ENCODE data around the gene FABP6.

Gene FABP6

DNA sequence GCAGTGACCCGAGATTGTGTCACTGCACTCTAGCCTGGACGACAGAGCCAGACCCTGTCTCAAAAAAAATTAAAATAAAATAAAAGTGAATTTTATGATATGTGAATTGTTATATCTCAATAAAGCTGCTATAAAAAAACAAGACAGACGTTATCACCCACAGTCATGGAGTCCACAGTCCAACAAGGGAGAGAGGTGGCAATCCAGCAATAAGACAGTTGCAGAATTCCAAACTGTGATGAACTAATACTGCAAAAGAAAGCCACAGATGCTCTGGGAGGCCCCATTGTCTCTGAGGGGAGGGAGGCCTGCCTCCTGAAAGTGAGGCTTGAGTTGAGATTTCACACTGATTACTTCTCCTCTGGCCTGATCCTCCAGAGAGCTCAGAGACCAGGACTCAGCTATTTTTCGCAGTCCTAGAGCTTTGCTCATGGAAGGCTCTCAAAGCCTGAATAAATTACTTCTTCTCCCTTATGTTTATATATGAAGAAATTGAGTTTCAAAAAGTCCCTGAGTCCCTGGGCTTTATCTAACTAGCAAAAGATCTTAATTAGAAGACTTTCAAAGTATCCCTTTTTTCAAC, 55.1 kb downstream of the FABP6 start:
- no peak overlapping the region for H3K27ac ChIP-seq
- in situ Hi-C loops (cut with HindIII; ENCODE audit: low pct_ligation_motif_present, low sequenced_read_pairs): no loop called here
- TF ChIP-seq, protein P1, sequence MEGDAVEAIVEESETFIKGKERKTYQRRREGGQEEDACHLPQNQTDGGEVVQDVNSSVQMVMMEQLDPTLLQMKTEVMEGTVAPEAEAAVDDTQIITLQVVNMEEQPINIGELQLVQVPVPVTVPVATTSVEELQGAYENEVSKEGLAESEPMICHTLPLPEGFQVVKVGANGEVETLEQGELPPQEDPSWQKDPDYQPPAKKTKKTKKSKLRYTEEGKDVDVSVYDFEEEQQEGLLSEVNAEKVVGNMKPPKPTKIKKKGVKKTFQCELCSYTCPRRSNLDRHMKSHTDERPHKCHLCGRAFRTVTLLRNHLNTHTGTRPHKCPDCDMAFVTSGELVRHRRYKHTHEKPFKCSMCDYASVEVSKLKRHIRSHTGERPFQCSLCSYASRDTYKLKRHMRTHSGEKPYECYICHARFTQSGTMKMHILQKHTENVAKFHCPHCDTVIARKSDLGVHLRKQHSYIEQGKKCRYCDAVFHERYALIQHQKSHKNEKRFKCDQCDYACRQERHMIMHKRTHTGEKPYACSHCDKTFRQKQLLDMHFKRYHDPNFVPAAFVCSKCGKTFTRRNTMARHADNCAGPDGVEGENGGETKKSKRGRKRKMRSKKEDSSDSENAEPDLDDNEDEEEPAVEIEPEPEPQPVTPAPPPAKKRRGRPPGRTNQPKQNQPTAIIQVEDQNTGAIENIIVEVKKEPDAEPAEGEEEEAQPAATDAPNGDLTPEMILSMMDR (IDR thresholded peaks at IDR 0.05; ENCODE audit: low read depth, low read length, missing control alignments): no peak
- no peaks in the 10 kb centered on the region for H3K27me3 ChIP-seq (replicated peaks)
- H3K4me3 ChIP-seq (ENCODE audit: low read depth, low read length): no peak overlapping the region
- peaks cover 2% of the 10 kb centered on the region for H3K36me3 ChIP-seq (replicated peaks)
- DNase-seq: no peak

DNA sequence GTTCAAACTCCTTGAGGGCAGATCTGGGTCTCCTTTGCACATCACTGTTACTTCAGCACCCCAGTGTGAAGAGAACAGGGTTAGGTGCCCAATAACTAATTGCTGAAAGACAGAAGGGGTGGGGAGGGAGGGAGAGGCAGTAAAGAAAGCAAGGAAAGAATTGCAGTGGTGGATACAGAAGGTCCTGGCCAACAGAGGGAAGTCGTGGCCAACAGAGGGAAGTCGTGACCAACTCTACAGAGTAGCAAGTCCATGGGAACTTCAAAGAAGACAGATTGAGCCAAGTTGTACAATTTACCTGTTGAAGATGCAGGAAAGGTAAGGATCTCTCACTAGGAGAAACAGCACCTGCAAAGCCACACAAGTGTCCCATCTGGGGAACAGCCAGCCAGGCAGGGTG, 56.0 kb downstream of the FABP6 start:
- Histone ChIP-seq H3K27ac (no peak overlapping the region), H3K4me3 (ENCODE audit: low read depth, low read length) (no peak overlapping the region), H3K27me3 (replicated peaks) (no peaks in the 10 kb centered on the region), H3K36me3 (replicated peaks) (no peaks in the 10 kb centered on the region)
- no peak for DNase-seq
- in situ Hi-C loops (cut with HindIII; ENCODE audit: low pct_ligation_motif_present, low sequenced_read_pairs): no loop called here
- TF ChIP-seq, protein P1 (IDR thresholded peaks at IDR 0.05; ENCODE audit: low read depth, low read length, missing control alignments): no peak

DNA sequence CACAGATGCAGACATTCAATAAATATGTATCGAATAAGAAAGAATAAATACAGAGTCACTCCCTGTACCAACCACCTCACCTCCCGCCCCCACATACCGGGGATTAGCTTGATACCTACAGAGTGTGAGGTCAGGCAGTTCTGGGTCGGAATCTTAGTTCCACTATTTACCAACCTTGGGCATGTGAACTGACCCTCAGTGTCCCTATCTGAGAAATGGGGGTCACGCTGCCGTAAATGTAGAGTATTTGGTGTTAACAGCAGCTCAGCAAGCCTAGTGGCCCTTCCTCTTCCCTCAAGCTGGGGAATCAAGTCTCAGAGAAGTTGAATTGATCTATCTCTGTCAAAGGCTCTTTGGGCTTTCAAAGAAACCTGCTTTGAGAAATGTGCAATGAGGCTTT, 57.6 kb downstream of the FABP6 start:
- Histone ChIP-seq H3K27ac (no peak overlapping the region), H3K36me3 (replicated peaks) (no peaks in the 10 kb centered on the region), H3K27me3 (replicated peaks) (no peaks in the 10 kb centered on the region), H3K4me3 (ENCODE audit: low read depth, low read length) (no peak overlapping the region)
- in situ Hi-C loops (cut with HindIII; ENCODE audit: low pct_ligation_motif_present, low sequenced_read_pairs): no loop called here
- DNase-seq: no peak
- TF ChIP-seq, protein P1 (IDR thresholded peaks at IDR 0.05; ENCODE audit: low read depth, low read length, missing control alignments): no peak

DNA sequence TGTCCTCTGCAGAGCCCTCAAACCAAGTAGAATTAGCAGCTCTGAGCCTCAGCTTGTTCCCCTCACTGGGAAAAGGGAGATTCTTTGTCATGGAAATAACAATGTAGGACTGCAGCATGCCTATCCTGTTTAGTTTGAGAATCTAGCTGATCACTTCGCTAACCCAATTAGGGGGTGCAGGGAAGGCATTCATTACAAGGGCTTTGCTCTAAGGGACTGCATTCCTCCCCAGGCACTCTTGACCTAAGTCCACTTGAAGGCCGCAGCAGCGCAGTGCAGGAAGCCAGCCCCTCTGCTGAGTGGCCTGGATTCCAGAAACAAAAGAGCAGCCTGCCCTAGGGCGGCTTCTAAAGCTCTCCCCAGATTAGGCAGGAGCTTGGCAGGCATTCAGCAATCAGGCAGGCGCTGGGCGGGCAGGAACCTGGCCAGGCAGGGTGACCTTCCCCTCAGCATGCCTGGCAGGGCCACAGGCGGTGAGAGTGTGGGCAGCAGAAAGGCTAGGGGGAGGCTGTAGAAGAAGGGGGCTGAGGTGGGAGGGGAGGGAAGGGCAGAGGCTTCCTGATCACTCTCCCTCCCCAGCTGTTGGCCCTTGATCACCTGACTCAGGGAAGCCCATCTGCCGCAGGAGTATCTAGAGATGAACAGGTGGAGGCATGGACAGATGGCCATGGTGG, 58.2 kb downstream of the FABP6 start:
- in situ Hi-C loops (cut with HindIII; ENCODE audit: low pct_ligation_motif_present, low sequenced_read_pairs): no loop called here
- TF ChIP-seq, protein P1 (IDR thresholded peaks at IDR 0.05; ENCODE audit: low read depth, low read length, missing control alignments): no peak

More for the DNA sequence above, 58.2 kb downstream of the FABP6 start:
- no peak overlapping the region for H3K27ac ChIP-seq
- no peak overlapping the region for H3K4me3 ChIP-seq (ENCODE audit: low read depth, low read length)
- peak; percentile 11 for DNase-seq
- no peaks in the 10 kb centered on the region for H3K27me3 ChIP-seq (replicated peaks)
- H3K36me3 ChIP-seq (replicated peaks): no peaks in the 10 kb centered on the region

Measured in brain microvascular endothelial cell (primary cell).